Right lobe of liver (tissue), 4 donors: Measurements from ENCODE around the gene OR2F1.

ENCODE experiments used
- POLR2A ChIP-seq: fragments of 450-650 bp; IDR thresholded peaks from one replicate; pipeline ENCODE4 v1.6.1; 2017; ENCODE audit warnings: antibody characterized with exemption, mild to moderate bottlenecking
- TF ChIP-seq, protein P1 (sequence below), 4 donors: fragments of 200-600 bp in 3 of 4; fragments of 450-650 bp in 1 of 4; IDR thresholded peaks; one replicate each; pipeline versions ENCODE4 v1.5.1 to v1.8.0; 2016 to 2022; ENCODE audit warnings: antibody characterized with exemption in 4 of 4, mild to moderate bottlenecking in 2 of 4
- donor health status: DM: no; HTN: no; CAD: no.
- donor health status: DM: no; HTN: no; CAD: no.
- donor health status: DM: no; HTN: yes; CAD: no.

GRCh38 chr7:143953421-143953820, 1.2 kb upstream of the OR2F1 start:
- TF ChIP-seq, protein P1, sequence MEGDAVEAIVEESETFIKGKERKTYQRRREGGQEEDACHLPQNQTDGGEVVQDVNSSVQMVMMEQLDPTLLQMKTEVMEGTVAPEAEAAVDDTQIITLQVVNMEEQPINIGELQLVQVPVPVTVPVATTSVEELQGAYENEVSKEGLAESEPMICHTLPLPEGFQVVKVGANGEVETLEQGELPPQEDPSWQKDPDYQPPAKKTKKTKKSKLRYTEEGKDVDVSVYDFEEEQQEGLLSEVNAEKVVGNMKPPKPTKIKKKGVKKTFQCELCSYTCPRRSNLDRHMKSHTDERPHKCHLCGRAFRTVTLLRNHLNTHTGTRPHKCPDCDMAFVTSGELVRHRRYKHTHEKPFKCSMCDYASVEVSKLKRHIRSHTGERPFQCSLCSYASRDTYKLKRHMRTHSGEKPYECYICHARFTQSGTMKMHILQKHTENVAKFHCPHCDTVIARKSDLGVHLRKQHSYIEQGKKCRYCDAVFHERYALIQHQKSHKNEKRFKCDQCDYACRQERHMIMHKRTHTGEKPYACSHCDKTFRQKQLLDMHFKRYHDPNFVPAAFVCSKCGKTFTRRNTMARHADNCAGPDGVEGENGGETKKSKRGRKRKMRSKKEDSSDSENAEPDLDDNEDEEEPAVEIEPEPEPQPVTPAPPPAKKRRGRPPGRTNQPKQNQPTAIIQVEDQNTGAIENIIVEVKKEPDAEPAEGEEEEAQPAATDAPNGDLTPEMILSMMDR (IDR thresholded peaks at IDR 0.05), result no peak
- TF ChIP-seq POLR2A, result no peak
